Measurements from ENCODE around the gene ZBTB5.

- TF ChIP-seq POLR2A (IDR thresholded peaks at IDR 0.05; ENCODE audit: low read depth, low read length) = no peak
- TF ChIP-seq, protein P1, sequence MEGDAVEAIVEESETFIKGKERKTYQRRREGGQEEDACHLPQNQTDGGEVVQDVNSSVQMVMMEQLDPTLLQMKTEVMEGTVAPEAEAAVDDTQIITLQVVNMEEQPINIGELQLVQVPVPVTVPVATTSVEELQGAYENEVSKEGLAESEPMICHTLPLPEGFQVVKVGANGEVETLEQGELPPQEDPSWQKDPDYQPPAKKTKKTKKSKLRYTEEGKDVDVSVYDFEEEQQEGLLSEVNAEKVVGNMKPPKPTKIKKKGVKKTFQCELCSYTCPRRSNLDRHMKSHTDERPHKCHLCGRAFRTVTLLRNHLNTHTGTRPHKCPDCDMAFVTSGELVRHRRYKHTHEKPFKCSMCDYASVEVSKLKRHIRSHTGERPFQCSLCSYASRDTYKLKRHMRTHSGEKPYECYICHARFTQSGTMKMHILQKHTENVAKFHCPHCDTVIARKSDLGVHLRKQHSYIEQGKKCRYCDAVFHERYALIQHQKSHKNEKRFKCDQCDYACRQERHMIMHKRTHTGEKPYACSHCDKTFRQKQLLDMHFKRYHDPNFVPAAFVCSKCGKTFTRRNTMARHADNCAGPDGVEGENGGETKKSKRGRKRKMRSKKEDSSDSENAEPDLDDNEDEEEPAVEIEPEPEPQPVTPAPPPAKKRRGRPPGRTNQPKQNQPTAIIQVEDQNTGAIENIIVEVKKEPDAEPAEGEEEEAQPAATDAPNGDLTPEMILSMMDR (conservative IDR thresholded peaks at IDR 0.05; ENCODE audit: low read depth, low read length) = no peak
- TF ChIP-seq MXI1 (IDR thresholded peaks at IDR 0.05; ENCODE audit: borderline replicate concordance, low read depth, low read length) = no peak
- TF ChIP-seq MAFK (IDR thresholded peaks at IDR 0.05; ENCODE audit: low read depth, low read length) = 0 out of 2 replicates have a peak, but pooled peaks have one; percentile 41
- TF ChIP-seq RFX5 (IDR thresholded peaks at IDR 0.05; ENCODE audit: low read depth, low read length) = no peak
- TF ChIP-seq MAZ (IDR thresholded peaks at IDR 0.05; ENCODE audit: borderline replicate concordance, low read depth, low read length) = no peak
- no peak for TF ChIP-seq FOS (IDR thresholded peaks at IDR 0.05; ENCODE audit: low read depth, low read length)
- TF ChIP-seq, protein P2, sequence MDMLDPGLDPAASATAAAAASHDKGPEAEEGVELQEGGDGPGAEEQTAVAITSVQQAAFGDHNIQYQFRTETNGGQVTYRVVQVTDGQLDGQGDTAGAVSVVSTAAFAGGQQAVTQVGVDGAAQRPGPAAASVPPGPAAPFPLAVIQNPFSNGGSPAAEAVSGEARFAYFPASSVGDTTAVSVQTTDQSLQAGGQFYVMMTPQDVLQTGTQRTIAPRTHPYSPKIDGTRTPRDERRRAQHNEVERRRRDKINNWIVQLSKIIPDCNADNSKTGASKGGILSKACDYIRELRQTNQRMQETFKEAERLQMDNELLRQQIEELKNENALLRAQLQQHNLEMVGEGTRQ (IDR thresholded peaks at IDR 0.05; ENCODE audit: low read depth, low read length) = no peak
- no peak for TF ChIP-seq SMC3 (IDR thresholded peaks at IDR 0.05; ENCODE audit: low read depth, low read length)
- TF ChIP-seq RAD21 (IDR thresholded peaks at IDR 0.05; ENCODE audit: low read length) = no peak
- TF ChIP-seq CEBPB (IDR thresholded peaks at IDR 0.05; ENCODE audit: low read depth, low read length) = peak; percentile 11; the same call in 1 of the 2 replicates
- TF ChIP-seq, protein P3, sequence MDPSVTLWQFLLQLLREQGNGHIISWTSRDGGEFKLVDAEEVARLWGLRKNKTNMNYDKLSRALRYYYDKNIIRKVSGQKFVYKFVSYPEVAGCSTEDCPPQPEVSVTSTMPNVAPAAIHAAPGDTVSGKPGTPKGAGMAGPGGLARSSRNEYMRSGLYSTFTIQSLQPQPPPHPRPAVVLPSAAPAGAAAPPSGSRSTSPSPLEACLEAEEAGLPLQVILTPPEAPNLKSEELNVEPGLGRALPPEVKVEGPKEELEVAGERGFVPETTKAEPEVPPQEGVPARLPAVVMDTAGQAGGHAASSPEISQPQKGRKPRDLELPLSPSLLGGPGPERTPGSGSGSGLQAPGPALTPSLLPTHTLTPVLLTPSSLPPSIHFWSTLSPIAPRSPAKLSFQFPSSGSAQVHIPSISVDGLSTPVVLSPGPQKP (IDR thresholded peaks at IDR 0.05; ENCODE audit: borderline replicate concordance, low read depth, low read length) = no peak
These were observed 6.9 kb upstream of the ZBTB5 start for GRCh38 chr9:37471942-37472684.

Measured in IMR-90 (cell line).